HepG2 (cell line): ENCODE results near the gene STOML2. TPM values are rescaled to one million over a fixed set of nuclear protein-coding genes. Genes with fewer than 3 reads are reported as not detected.

Source experiments
- CAMTA2 ChIP-seq: sonication (generic); formaldehyde crosslinking; IDR thresholded peaks from 2 replicates; pipeline ENCODE4 v1.4.0; 2020; ENCODE audit warnings: mild to moderate bottlenecking, missing genetic modification reagents, borderline replicate concordance
- DNMT1 ChIP-seq: sonication (generic); formaldehyde crosslinking; IDR thresholded peaks from 2 replicates; pipeline ENCODE4 v1.5.1; 2020; ENCODE audit warnings: mild to moderate bottlenecking, missing genetic modification reagents
- HHEX ChIP-seq: IDR thresholded peaks from 2 replicates; pipeline ENCODE4 v1.6.1; 2016; ENCODE audit warnings: control low read depth
- HMG20A ChIP-seq: IDR thresholded peaks from 2 replicates; pipeline ENCODE4 v1.6.1; 2016; ENCODE audit warnings: borderline replicate concordance
- JUNB ChIP-seq: sonication (generic); formaldehyde crosslinking; IDR thresholded peaks from 2 replicates; pipeline ENCODE4 v1.8.0; 2022; ENCODE audit warnings: missing genetic modification reagents, mild to moderate bottlenecking, borderline replicate concordance
- MED1 ChIP-seq: sonication (generic); formaldehyde crosslinking; IDR thresholded peaks from 2 replicates; pipeline ENCODE4 v1.4.0; 2020; ENCODE audit warnings: missing genetic modification reagents
- NONO ChIP-seq, 2 experiments: fragments of 450-650 bp in 1 of 2; sonication (generic) in 1 of 2; formaldehyde crosslinking in 1 of 2; IDR thresholded peaks in 1 of 2; conservative IDR thresholded peaks in 1 of 2; 2 replicates each; pipeline versions ENCODE4 v1.6.1 to v1.8.0; 2017 to 2022; ENCODE audit warnings: mild to moderate bottlenecking in 1 of 2, missing genetic modification reagents in 1 of 2, moderate library complexity in 1 of 2
- PAF1 ChIP-seq: IDR thresholded peaks from 2 replicates; pipeline ENCODE4 v1.6.1; 2016; ENCODE audit warnings: missing genetic modification reagents, missing compliant biosample characterization
- RAD21 ChIP-seq: fragments of 450-650 bp; formaldehyde crosslinking; IDR thresholded peaks from 2 replicates; pipeline ENCODE4 v1.5.0; 2020; ENCODE audit warnings: mild to moderate bottlenecking
- TBX3 ChIP-seq: fragments of 450-650 bp; IDR thresholded peaks from 2 replicates; pipeline ENCODE4 v1.6.1; 2017; ENCODE audit warnings: antibody characterized with exemption, mild to moderate bottlenecking, inconsistent platforms, borderline replicate concordance
- polyA plus RNA-seq, 8 experiments: library from polyadenylated mRNA; depleted of rRNA in 3 of 8; stranded (reverse) in 7 of 8; unstranded in 1 of 8; fragments of >200 nt; fragmentation: Illumina TruSeq in 4 of 8; extraction: Trizol in 4 of 8; gene quantifications; 2 replicates each; pipeline versions ENCODE4 v1.2.1 to v1.2.3, GENCODE V29; 2011 to 2016; ENCODE audit warnings: low read depth in 4 of 8, missing spikeins in 1 of 8, mixed read lengths in 1 of 8; ENCODE audit not compliant: insufficient read depth in 1 of 8
- total RNA-seq, 5 experiments: library from RNA; depleted of rRNA; stranded (reverse); fragments of >200 nt; fragmentation: Illumina TruSeq; extraction: Trizol; gene quantifications; 2 replicates each; pipeline ENCODE4 v1.2.3, GENCODE V29; 2016; ENCODE audit warnings: low read depth in 1 of 5
- TF ChIP-seq, protein P1 (sequence below): sonication (generic); formaldehyde crosslinking; IDR thresholded peaks from 2 replicates; pipeline ENCODE4 v1.5.1; 2020; ENCODE audit warnings: missing genetic modification reagents, mild to moderate bottlenecking, borderline replicate concordance
- TF ChIP-seq, protein P2 (sequence below): sonication (generic); formaldehyde crosslinking; IDR thresholded peaks from 2 replicates; pipeline ENCODE4 v1.4.0; 2020; ENCODE audit warnings: mild to moderate bottlenecking, missing genetic modification reagents
- TF ChIP-seq, protein P3 (sequence below): sonication (generic); formaldehyde crosslinking; IDR thresholded peaks from 2 replicates; pipeline ENCODE4 v1.5.1; 2020; ENCODE audit warnings: mild to moderate bottlenecking, moderate library complexity, missing genetic modification reagents
- TF ChIP-seq, protein P4 (sequence below), 2 experiments: IDR thresholded peaks; 2 replicates each; pipeline ENCODE4 v1.6.1; 2011 to 2012; ENCODE audit warnings: low read length in 2 of 2, borderline replicate concordance in 1 of 2, low read depth in 1 of 2, mild to moderate bottlenecking in 1 of 2, moderate library complexity in 1 of 2
- TF ChIP-seq, protein P5 (sequence below): sonication (generic); formaldehyde crosslinking; IDR thresholded peaks from 2 replicates; pipeline ENCODE4 v1.8.1; 2022; ENCODE audit warnings: low read depth, mild to moderate bottlenecking, missing genetic modification reagents

Gene STOML2
- total and polyA plus RNA-seq, 2 of the 13 experiments (the other 11 are each of a cell fraction or from before 2014, with no cell fraction given) = 245 to 250 TPM

DNA sequence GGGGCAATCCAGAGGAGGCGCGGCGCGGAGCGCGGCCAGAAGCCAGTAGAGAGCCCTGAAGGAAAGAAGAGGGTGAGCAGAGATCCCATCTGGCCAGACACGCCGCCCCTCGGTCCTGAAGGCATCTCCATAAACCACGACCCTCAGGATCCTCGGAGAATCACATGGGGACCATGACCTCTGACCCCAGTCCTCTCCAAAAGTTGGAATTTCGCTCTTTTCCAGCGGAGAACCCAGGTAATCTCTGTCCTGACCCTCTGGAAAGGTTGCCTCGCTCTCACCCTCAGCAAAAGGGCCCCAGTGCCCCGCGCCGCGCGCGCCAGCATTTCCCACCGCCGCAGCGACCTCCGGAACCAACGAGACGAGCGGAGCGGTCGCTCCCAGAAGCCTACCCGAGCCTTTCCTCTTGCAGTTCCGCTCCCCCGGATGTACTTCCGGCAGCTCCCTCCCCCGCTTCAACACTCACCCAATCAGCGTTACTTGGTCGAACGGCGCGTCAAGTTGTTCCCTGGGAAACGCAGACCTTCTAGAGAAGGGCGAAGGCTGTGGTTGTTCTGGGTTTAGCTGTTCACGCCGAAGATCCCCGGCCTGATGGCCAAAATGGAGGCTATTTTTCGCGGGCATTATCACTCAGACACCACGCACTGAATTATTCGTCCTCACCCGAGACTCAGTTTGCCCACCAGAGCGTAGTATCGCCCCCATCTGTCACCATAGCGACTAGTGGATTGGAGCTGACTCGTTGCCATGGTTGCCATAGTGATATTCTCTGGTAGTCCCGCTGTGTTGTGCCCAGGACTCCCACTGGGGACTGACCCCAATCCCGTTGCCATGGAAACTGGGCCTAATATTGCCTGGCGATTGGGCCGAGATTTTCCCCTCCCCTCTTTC is at the start of gene STOML2 (continued):
- TF ChIP-seq HHEX (no peak), TBX3 (no peak), CAMTA2 (CRISPR knock-in tag) (no peak), PAF1 (CRISPR knock-in tag) (no peak), MED1 (CRISPR knock-in tag) (peak; percentile 78), RAD21 (CRISPR knock-in tag) (peak; percentile 33; the same call in 1 of the 2 replicates), NONO (IDR thresholded peaks at IDR 0.05) (no peak), NONO (CRISPR knock-in tag; conservative IDR thresholded peaks at IDR 0.05) (peak; percentile 95), DNMT1 (CRISPR knock-in tag) (no peak), HMG20A (no peak), JUNB (CRISPR knock-in tag) (peak; percentile 66; the same call in 1 of the 2 replicates)
- TF ChIP-seq, protein P1, sequence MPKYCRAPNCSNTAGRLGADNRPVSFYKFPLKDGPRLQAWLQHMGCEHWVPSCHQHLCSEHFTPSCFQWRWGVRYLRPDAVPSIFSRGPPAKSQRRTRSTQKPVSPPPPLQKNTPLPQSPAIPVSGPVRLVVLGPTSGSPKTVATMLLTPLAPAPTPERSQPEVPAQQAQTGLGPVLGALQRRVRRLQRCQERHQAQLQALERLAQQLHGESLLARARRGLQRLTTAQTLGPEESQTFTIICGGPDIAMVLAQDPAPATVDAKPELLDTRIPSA (CRISPR knock-in tag) = no peak
- TF ChIP-seq, protein P2, sequence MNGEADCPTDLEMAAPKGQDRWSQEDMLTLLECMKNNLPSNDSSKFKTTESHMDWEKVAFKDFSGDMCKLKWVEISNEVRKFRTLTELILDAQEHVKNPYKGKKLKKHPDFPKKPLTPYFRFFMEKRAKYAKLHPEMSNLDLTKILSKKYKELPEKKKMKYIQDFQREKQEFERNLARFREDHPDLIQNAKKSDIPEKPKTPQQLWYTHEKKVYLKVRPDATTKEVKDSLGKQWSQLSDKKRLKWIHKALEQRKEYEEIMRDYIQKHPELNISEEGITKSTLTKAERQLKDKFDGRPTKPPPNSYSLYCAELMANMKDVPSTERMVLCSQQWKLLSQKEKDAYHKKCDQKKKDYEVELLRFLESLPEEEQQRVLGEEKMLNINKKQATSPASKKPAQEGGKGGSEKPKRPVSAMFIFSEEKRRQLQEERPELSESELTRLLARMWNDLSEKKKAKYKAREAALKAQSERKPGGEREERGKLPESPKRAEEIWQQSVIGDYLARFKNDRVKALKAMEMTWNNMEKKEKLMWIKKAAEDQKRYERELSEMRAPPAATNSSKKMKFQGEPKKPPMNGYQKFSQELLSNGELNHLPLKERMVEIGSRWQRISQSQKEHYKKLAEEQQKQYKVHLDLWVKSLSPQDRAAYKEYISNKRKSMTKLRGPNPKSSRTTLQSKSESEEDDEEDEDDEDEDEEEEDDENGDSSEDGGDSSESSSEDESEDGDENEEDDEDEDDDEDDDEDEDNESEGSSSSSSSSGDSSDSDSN = peak; percentile 91
- TF ChIP-seq, protein P3, sequence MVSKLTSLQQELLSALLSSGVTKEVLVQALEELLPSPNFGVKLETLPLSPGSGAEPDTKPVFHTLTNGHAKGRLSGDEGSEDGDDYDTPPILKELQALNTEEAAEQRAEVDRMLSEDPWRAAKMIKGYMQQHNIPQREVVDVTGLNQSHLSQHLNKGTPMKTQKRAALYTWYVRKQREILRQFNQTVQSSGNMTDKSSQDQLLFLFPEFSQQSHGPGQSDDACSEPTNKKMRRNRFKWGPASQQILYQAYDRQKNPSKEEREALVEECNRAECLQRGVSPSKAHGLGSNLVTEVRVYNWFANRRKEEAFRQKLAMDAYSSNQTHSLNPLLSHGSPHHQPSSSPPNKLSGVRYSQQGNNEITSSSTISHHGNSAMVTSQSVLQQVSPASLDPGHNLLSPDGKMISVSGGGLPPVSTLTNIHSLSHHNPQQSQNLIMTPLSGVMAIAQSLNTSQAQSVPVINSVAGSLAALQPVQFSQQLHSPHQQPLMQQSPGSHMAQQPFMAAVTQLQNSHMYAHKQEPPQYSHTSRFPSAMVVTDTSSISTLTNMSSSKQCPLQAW (CRISPR knock-in tag) = peak; percentile 83
- TF ChIP-seq, protein P4, sequence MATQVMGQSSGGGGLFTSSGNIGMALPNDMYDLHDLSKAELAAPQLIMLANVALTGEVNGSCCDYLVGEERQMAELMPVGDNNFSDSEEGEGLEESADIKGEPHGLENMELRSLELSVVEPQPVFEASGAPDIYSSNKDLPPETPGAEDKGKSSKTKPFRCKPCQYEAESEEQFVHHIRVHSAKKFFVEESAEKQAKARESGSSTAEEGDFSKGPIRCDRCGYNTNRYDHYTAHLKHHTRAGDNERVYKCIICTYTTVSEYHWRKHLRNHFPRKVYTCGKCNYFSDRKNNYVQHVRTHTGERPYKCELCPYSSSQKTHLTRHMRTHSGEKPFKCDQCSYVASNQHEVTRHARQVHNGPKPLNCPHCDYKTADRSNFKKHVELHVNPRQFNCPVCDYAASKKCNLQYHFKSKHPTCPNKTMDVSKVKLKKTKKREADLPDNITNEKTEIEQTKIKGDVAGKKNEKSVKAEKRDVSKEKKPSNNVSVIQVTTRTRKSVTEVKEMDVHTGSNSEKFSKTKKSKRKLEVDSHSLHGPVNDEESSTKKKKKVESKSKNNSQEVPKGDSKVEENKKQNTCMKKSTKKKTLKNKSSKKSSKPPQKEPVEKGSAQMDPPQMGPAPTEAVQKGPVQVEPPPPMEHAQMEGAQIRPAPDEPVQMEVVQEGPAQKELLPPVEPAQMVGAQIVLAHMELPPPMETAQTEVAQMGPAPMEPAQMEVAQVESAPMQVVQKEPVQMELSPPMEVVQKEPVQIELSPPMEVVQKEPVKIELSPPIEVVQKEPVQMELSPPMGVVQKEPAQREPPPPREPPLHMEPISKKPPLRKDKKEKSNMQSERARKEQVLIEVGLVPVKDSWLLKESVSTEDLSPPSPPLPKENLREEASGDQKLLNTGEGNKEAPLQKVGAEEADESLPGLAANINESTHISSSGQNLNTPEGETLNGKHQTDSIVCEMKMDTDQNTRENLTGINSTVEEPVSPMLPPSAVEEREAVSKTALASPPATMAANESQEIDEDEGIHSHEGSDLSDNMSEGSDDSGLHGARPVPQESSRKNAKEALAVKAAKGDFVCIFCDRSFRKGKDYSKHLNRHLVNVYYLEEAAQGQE (IDR thresholded peaks at IDR 0.05; ENCODE audit: borderline replicate concordance in 1 of 2, low read depth in 1 of 2, low read length in 2 of 2) = peak in 1 of 2 experiments; percentile 70; a peak in 1 of 4 replicates
- TF ChIP-seq, protein P5, sequence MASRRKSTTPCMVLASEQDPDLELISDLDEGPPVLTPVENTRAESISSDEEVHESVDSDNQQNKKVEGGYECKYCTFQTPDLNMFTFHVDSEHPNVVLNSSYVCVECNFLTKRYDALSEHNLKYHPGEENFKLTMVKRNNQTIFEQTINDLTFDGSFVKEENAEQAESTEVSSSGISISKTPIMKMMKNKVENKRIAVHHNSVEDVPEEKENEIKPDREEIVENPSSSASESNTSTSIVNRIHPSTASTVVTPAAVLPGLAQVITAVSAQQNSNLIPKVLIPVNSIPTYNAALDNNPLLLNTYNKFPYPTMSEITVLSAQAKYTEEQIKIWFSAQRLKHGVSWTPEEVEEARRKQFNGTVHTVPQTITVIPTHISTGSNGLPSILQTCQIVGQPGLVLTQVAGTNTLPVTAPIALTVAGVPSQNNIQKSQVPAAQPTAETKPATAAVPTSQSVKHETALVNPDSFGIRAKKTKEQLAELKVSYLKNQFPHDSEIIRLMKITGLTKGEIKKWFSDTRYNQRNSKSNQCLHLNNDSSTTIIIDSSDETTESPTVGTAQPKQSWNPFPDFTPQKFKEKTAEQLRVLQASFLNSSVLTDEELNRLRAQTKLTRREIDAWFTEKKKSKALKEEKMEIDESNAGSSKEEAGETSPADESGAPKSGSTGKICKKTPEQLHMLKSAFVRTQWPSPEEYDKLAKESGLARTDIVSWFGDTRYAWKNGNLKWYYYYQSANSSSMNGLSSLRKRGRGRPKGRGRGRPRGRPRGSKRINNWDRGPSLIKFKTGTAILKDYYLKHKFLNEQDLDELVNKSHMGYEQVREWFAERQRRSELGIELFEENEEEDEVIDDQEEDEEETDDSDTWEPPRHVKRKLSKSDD = no peak
